Measurements from ENCODE around the gene ROS1. TPM values are rescaled to one million over a fixed set of nuclear protein-coding genes. Genes with fewer than 3 reads are reported as not detected.

Gene ROS1
- total and polyA plus RNA-seq, 2 donors (not counting 1 experiment from before 2014, with no cell fraction given) = under 0.01 to 0.01 TPM

- Histone ChIP-seq H3K36me3 (ENCODE audit: control insufficient read depth, insufficient read depth, low read length) (no peaks in the 10 kb centered on the region), H3K79me2 (ENCODE audit: control insufficient read depth, insufficient read depth, low read length) (no peaks in the 10 kb centered on the region), H4K20me1 (ENCODE audit: control insufficient read depth, extremely low read depth, insufficient read depth, low read length) (no peaks in the 10 kb centered on the region), H3K4me2 (ENCODE audit: extremely low read depth, insufficient read depth, low read length) (no peak overlapping the region), H3K27ac (ENCODE audit: insufficient read depth, low read length) (no peak overlapping the region), H2AFZ (ENCODE audit: low read length) (no peak overlapping the region), H3K4me1 (ENCODE audit: control insufficient read depth, extremely low read depth, insufficient read depth, low read length) (no peaks in the 10 kb centered on the region), H3K9me3 (ENCODE audit: control insufficient read depth, insufficient read depth, low read depth, low read length) (no peaks in the 10 kb centered on the region), H3K9ac (ENCODE audit: insufficient read depth, low read length) (no peak overlapping the region), H3K4me3 (replicated peaks in 1 of 4; ENCODE audit: control extremely low read depth in 1 of 4, insufficient read depth in 1 of 4, low read depth in 3 of 4, low read length in 4 of 4) (no peak overlapping the region), H3K27me3 (ENCODE audit: control insufficient read depth, insufficient read depth, low read length) (no peaks in the 10 kb centered on the region)
- DNase-seq (ENCODE audit: low read depth in 2 of 2) = no peak
- TF ChIP-seq CTCF (conservative IDR thresholded peaks at IDR 0.05 in 1 of 2, IDR thresholded peaks at IDR 0.05 in 1 of 2; ENCODE audit: low read depth in 1 of 2, low read length in 2 of 2) (no peak), EZH2 (IDR thresholded peaks at IDR 0.05; ENCODE audit: low read length, missing control alignments) (no peak)
These were observed 44.0 kb downstream of the ROS1 start for GRCh38 chr6:117381749-117382148.

GRCh38 chr6:117380298-117380697 is 45.4 kb downstream of the ROS1 start:
- H3K9me3 ChIP-seq (ENCODE audit: control insufficient read depth, insufficient read depth, low read depth, low read length) = no peaks in the 10 kb centered on the region
- H3K27me3 ChIP-seq (ENCODE audit: control insufficient read depth, insufficient read depth, low read length) = no peaks in the 10 kb centered on the region
- no peak overlapping the region for H2AFZ ChIP-seq (ENCODE audit: low read length)
- no peak for DNase-seq (ENCODE audit: low read depth in 2 of 2)
- H3K36me3 ChIP-seq (ENCODE audit: control insufficient read depth, insufficient read depth, low read length) = no peaks in the 10 kb centered on the region
- no peak overlapping the region for H3K27ac ChIP-seq (ENCODE audit: insufficient read depth, low read length)
- no peak for TF ChIP-seq EZH2 (IDR thresholded peaks at IDR 0.05; ENCODE audit: low read length, missing control alignments)
- TF ChIP-seq CTCF (conservative IDR thresholded peaks at IDR 0.05 in 1 of 2, IDR thresholded peaks at IDR 0.05 in 1 of 2; ENCODE audit: low read depth in 1 of 2, low read length in 2 of 2) = no peak
- H3K4me3 ChIP-seq (replicated peaks in 1 of 4; ENCODE audit: control extremely low read depth in 1 of 4, insufficient read depth in 1 of 4, low read depth in 3 of 4, low read length in 4 of 4) = no peak overlapping the region
- H3K9ac ChIP-seq (ENCODE audit: insufficient read depth, low read length) = no peak overlapping the region
- H3K79me2 ChIP-seq (ENCODE audit: control insufficient read depth, insufficient read depth, low read length) = no peaks in the 10 kb centered on the region
- H4K20me1 ChIP-seq (ENCODE audit: control insufficient read depth, extremely low read depth, insufficient read depth, low read length) = no peaks in the 10 kb centered on the region
- H3K4me2 ChIP-seq (ENCODE audit: extremely low read depth, insufficient read depth, low read length) = no peak overlapping the region
- no peaks in the 10 kb centered on the region for H3K4me1 ChIP-seq (ENCODE audit: control insufficient read depth, extremely low read depth, insufficient read depth, low read length)

GRCh38 chr6:117375446-117375845 is 50.3 kb downstream of the ROS1 start:
- no peak overlapping the region for H3K4me3 ChIP-seq (replicated peaks in 1 of 4; ENCODE audit: control extremely low read depth in 1 of 4, insufficient read depth in 1 of 4, low read depth in 3 of 4, low read length in 4 of 4)
- no peaks in the 10 kb centered on the region for H4K20me1 ChIP-seq (ENCODE audit: control insufficient read depth, extremely low read depth, insufficient read depth, low read length)
- TF ChIP-seq CTCF (conservative IDR thresholded peaks at IDR 0.05 in 1 of 2, IDR thresholded peaks at IDR 0.05 in 1 of 2; ENCODE audit: low read depth in 1 of 2, low read length in 2 of 2) = no peak
- no peak for TF ChIP-seq EZH2 (IDR thresholded peaks at IDR 0.05; ENCODE audit: low read length, missing control alignments)
- no peak overlapping the region for H3K9ac ChIP-seq (ENCODE audit: insufficient read depth, low read length)
- no peak overlapping the region for H3K27ac ChIP-seq (ENCODE audit: insufficient read depth, low read length)
- no peak overlapping the region for H2AFZ ChIP-seq (ENCODE audit: low read length)
- no peaks in the 10 kb centered on the region for H3K79me2 ChIP-seq (ENCODE audit: control insufficient read depth, insufficient read depth, low read length)
- H3K4me2 ChIP-seq (ENCODE audit: extremely low read depth, insufficient read depth, low read length) = no peak overlapping the region
- no peaks in the 10 kb centered on the region for H3K36me3 ChIP-seq (ENCODE audit: control insufficient read depth, insufficient read depth, low read length)
- no peaks in the 10 kb centered on the region for H3K4me1 ChIP-seq (ENCODE audit: control insufficient read depth, extremely low read depth, insufficient read depth, low read length)
- no peak for DNase-seq (ENCODE audit: low read depth in 2 of 2)
- no peaks in the 10 kb centered on the region for H3K9me3 ChIP-seq (ENCODE audit: control insufficient read depth, insufficient read depth, low read depth, low read length)
- no peaks in the 10 kb centered on the region for H3K27me3 ChIP-seq (ENCODE audit: control insufficient read depth, insufficient read depth, low read length)
